H7 (cell line): ENCODE results near the gene ZBTB48. TPM values are rescaled to one million over a fixed set of nuclear protein-coding genes. Genes with fewer than 3 reads are reported as not detected.

Experiments
- DNase-seq: peaks from one replicate; pipeline ENCODE4 v3.0.0; 2012
- H3K27me3 ChIP-seq: 2 replicates; pipeline ENCODE4 v1.6.0; 2011; ENCODE audit warnings: mild to moderate bottlenecking, low read length; ENCODE audit not compliant: control insufficient read depth, insufficient read depth
- H3K36me3 ChIP-seq: replicated peaks from 2 replicates; pipeline ENCODE4 v1.5.1; 2011; ENCODE audit warnings: low read length; ENCODE audit not compliant: control insufficient read depth, insufficient read depth
- H3K4me3 ChIP-seq: 2 replicates; pipeline ENCODE4 v1.5.1; 2011; ENCODE audit warnings: low read depth, mild to moderate bottlenecking, control low read depth, low read length, moderate library complexity; ENCODE audit not compliant: insufficient read depth
- total RNA-seq: library from RNA; depleted of rRNA; stranded (reverse); fragments of >200 nt; shearing (Covaris generic); gene quantifications from 2 replicates; pipeline ENCODE4 v1.2.3, GENCODE V29; 2014; rRNA removed

The ZBTB48 gene
- total RNA-seq, 1 experiment from 2014 or later: 40.4 TPM

DNA sequence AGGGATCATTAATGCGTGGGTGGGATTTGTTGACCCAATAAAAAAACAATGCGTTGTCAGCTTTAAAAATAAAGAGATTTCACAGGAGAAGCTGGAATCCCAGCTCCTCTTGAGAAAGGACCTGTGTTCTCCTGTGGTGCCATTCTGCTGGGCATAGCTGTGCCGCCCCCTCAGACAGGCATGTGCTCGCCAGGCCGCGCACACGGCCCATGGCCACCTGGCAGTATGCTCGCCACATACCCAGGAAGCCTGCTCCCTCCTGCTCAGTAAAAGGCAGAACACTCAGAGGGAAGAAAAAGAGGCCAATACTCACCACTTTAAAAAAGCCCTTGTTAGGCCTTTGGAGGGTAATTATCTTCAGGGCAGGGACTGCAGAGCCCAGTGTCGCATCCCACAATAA is 58.0 kb downstream of the ZBTB48 start:
- no peak for DNase-seq
- Histone ChIP-seq H3K4me3 (no peak overlapping the region), H3K36me3 (peaks cover 49% of the 10 kb centered on the region), H3K27me3 (no peaks in the 10 kb centered on the region)

- H3K4me3 ChIP-seq: no peak overlapping the region
- no peak for DNase-seq
- peaks cover 50% of the 10 kb centered on the region for H3K36me3 ChIP-seq
- H3K27me3 ChIP-seq: no peaks in the 10 kb centered on the region
These were observed 58.4 kb downstream of the ZBTB48 start for GRCh38 chr1:6638226-6638625.

Other genes with a start within 250 kb of the ZBTB48 start
- gene ACOT7, start 186.2 kb upstream of the ZBTB48 start, total RNA-seq: 68.9 and 76.3 TPM in 2 replicates
- 0.04 and 0.62 TPM in 2 replicates for gene HES2, start 160.1 kb upstream of the ZBTB48 start, total RNA-seq
- 8.7 and 9.3 TPM in 2 replicates for gene ESPN, start 155.2 kb upstream of the ZBTB48 start, total RNA-seq
- gene TNFRSF25, start 113.8 kb upstream of the ZBTB48 start, total RNA-seq: 5.4 and 15.7 TPM in 2 replicates
- gene PLEKHG5, start 88.3 kb upstream of the ZBTB48 start, total RNA-seq: 17.2 and 27.4 TPM in 2 replicates
- 32.7 and 37.2 TPM in 2 replicates for gene NOL9, start 25.5 kb upstream of the ZBTB48 start, total RNA-seq
- gene TAS1R1, start 24.7 kb upstream of the ZBTB48 start, total RNA-seq: 0.10 and 0.15 TPM in 2 replicates
- 35.0 and 41.1 TPM in 2 replicates for gene KLHL21, start 22.9 kb downstream of the ZBTB48 start, total RNA-seq
- 36.6 and 44.5 TPM in 2 replicates for gene PHF13, start 33.7 kb downstream of the ZBTB48 start, total RNA-seq
- gene THAP3, start 44.9 kb downstream of the ZBTB48 start, total RNA-seq: 47.7 and 62.9 TPM in 2 replicates
- gene DNAJC11, start 121.8 kb downstream of the ZBTB48 start, total RNA-seq: 75.8 and 79.9 TPM in 2 replicates
- gene CAMTA1, start 205.5 kb downstream of the ZBTB48 start, total RNA-seq: 98.8 and 102 TPM in 2 replicates